HEK293 (cell line): ENCODE results near the gene OXCT2.

Source experiments
- GLIS1 ChIP-seq: fragments of 450-650 bp; formaldehyde crosslinking; IDR thresholded peaks from 2 replicates; pipeline ENCODE4 v1.5.1; 2016; ENCODE audit warnings: missing biosample characterization, missing genetic modification characterization
- HOXA7 ChIP-seq: sonication (generic); formaldehyde crosslinking; IDR thresholded peaks from 2 replicates; pipeline ENCODE4 v1.8.1; 2022; ENCODE audit warnings: missing genetic modification reagents, borderline replicate concordance
- KLF9 ChIP-seq: fragments of 450-650 bp; formaldehyde crosslinking; IDR thresholded peaks from 2 replicates; pipeline ENCODE4 v1.5.1; 2016; ENCODE audit warnings: missing biosample characterization, missing genetic modification characterization, low read depth
- SALL2 ChIP-seq: fragments of 450-650 bp; formaldehyde crosslinking; IDR thresholded peaks from 2 replicates; pipeline ENCODE4 v1.5.0; 2017; ENCODE audit warnings: missing biosample characterization, mild to moderate bottlenecking, missing genetic modification characterization, borderline replicate concordance
- TCF7L2 ChIP-seq: IDR thresholded peaks from 2 replicates; pipeline ENCODE4 v1.6.1; 2011; ENCODE audit warnings: low read depth, mild to moderate bottlenecking, inconsistent platforms, low read length, moderate library complexity, borderline replicate concordance
- ZFHX2 ChIP-seq: fragments of 450-650 bp; formaldehyde crosslinking; conservative IDR thresholded peaks from 2 replicates; pipeline ENCODE4 v1.5.1; 2016; ENCODE audit warnings: missing biosample characterization, missing genetic modification characterization
- ZFP41 ChIP-seq: fragments of 450-650 bp; formaldehyde crosslinking; IDR thresholded peaks from 2 replicates; pipeline ENCODE4 v1.5.1; 2016; ENCODE audit warnings: missing biosample characterization, missing genetic modification characterization, borderline replicate concordance
- ZNF112 ChIP-seq: fragments of 450-650 bp; formaldehyde crosslinking; IDR thresholded peaks from 2 replicates; pipeline ENCODE4 v1.5.0; 2017; ENCODE audit warnings: missing biosample characterization, missing genetic modification characterization
- ZNF175 ChIP-seq: fragments of 450-650 bp; formaldehyde crosslinking; IDR thresholded peaks from 2 replicates; pipeline ENCODE4 v1.5.1; 2016; ENCODE audit warnings: missing biosample characterization, missing genetic modification characterization
- ZNF184 ChIP-seq: fragments of 450-650 bp; IDR thresholded peaks from 2 replicates; pipeline ENCODE4 v1.5.1; 2018; ENCODE audit warnings: missing biosample characterization, mild to moderate bottlenecking, missing genetic modification characterization
- ZNF211 ChIP-seq: fragments of 450-650 bp; formaldehyde crosslinking; IDR thresholded peaks from 2 replicates; pipeline ENCODE4 v1.5.1; 2016; ENCODE audit warnings: low read depth, missing biosample characterization, missing genetic modification characterization
- ZNF223 ChIP-seq: fragments of 450-650 bp; formaldehyde crosslinking; IDR thresholded peaks from 2 replicates; pipeline ENCODE4 v1.5.1; 2016; ENCODE audit warnings: missing biosample characterization, missing genetic modification characterization
- ZNF274 ChIP-seq, 2 experiments: fragments of 200-500 bp in 1 of 2; fragments of 450-650 bp in 1 of 2; sonication (Bioruptor generic) in 1 of 2; formaldehyde crosslinking in 1 of 2; IDR thresholded peaks; 2 replicates each; pipeline versions ENCODE4 v1.5.1 to v1.6.1; 2014 to 2016; ENCODE audit warnings: borderline replicate concordance in 1 of 2, inconsistent platforms in 1 of 2, low read length in 1 of 2, missing biosample characterization in 1 of 2, missing genetic modification characterization in 1 of 2
- ZNF292 ChIP-seq: fragments of 450-650 bp; formaldehyde crosslinking; IDR thresholded peaks from 2 replicates; pipeline ENCODE4 v1.5.1; 2016; ENCODE audit warnings: low read depth, missing biosample characterization, missing genetic modification characterization, borderline replicate concordance
- ZNF311 ChIP-seq: fragments of 450-650 bp; formaldehyde crosslinking; IDR thresholded peaks from 2 replicates; pipeline ENCODE4 v1.5.1; 2017; ENCODE audit warnings: missing biosample characterization, missing genetic modification characterization, borderline replicate concordance
- ZNF394 ChIP-seq: fragments of 450-650 bp; formaldehyde crosslinking; IDR thresholded peaks from 2 replicates; pipeline ENCODE4 v1.5.1; 2016; ENCODE audit warnings: missing biosample characterization, missing genetic modification characterization, mild to moderate bottlenecking, moderate library complexity, borderline replicate concordance
- ZNF404 ChIP-seq: fragments of 450-650 bp; formaldehyde crosslinking; IDR thresholded peaks from 2 replicates; pipeline ENCODE4 v1.5.1; 2017; ENCODE audit warnings: missing biosample characterization, missing genetic modification characterization
- ZNF423 ChIP-seq: fragments of 450-650 bp; formaldehyde crosslinking; IDR thresholded peaks from 2 replicates; pipeline ENCODE4 v1.5.1; 2016; ENCODE audit warnings: missing biosample characterization, missing genetic modification characterization
- ZNF529 ChIP-seq: fragments of 450-650 bp; formaldehyde crosslinking; IDR thresholded peaks from 2 replicates; pipeline ENCODE4 v1.5.1; 2017; ENCODE audit warnings: missing genetic modification characterization, missing biosample characterization; ENCODE audit not compliant: insufficient replicate concordance
- ZNF544 ChIP-seq: fragments of 450-650 bp; formaldehyde crosslinking; IDR thresholded peaks from 2 replicates; pipeline ENCODE4 v1.5.0; 2017; ENCODE audit warnings: missing biosample characterization, missing genetic modification characterization
- ZNF561 ChIP-seq: fragments of 450-650 bp; IDR thresholded peaks from 2 replicates; pipeline ENCODE4 v1.5.1; 2018; ENCODE audit warnings: missing biosample characterization, missing genetic modification characterization, borderline replicate concordance
- ZNF621 ChIP-seq: fragments of 450-650 bp; formaldehyde crosslinking; IDR thresholded peaks from 2 replicates; pipeline ENCODE4 v1.5.1; 2017; ENCODE audit warnings: missing biosample characterization, missing genetic modification characterization
- ZNF654 ChIP-seq: fragments of 450-650 bp; formaldehyde crosslinking; IDR thresholded peaks from 2 replicates; pipeline ENCODE4 v1.5.1; 2016; ENCODE audit warnings: low read depth, missing biosample characterization, missing genetic modification characterization
- ZNF768 ChIP-seq: fragments of 450-650 bp; formaldehyde crosslinking; IDR thresholded peaks from 2 replicates; pipeline ENCODE4 v1.5.1; 2018; ENCODE audit warnings: missing biosample characterization, mild to moderate bottlenecking, missing genetic modification characterization
- ZNF776 ChIP-seq: fragments of 450-650 bp; formaldehyde crosslinking; IDR thresholded peaks from 2 replicates; pipeline ENCODE4 v1.5.0; 2017; ENCODE audit warnings: missing biosample characterization, missing genetic modification characterization, borderline replicate concordance
- ZNF777 ChIP-seq: fragments of 450-650 bp; formaldehyde crosslinking; IDR thresholded peaks from 2 replicates; pipeline ENCODE4 v1.5.1; 2017; ENCODE audit warnings: missing biosample characterization, missing genetic modification characterization, borderline replicate concordance
- ZNF837 ChIP-seq: fragments of 450-650 bp; formaldehyde crosslinking; IDR thresholded peaks from 2 replicates; pipeline ENCODE4 v1.5.1; 2016; ENCODE audit warnings: missing biosample characterization, missing genetic modification characterization
- ZSCAN30 ChIP-seq: fragments of 450-650 bp; IDR thresholded peaks from 2 replicates; pipeline ENCODE4 v1.5.1; 2018; ENCODE audit warnings: missing biosample characterization, mild to moderate bottlenecking, missing genetic modification characterization, moderate library complexity
- TF ChIP-seq, protein P1 (sequence below): fragments of 450-650 bp; formaldehyde crosslinking; IDR thresholded peaks from 2 replicates; pipeline ENCODE4 v1.5.1; 2017; ENCODE audit warnings: missing biosample characterization, missing genetic modification characterization
- TF ChIP-seq, protein P2 (sequence below): fragments of 450-650 bp; formaldehyde crosslinking; IDR thresholded peaks from 2 replicates; pipeline ENCODE4 v1.5.1; 2016; ENCODE audit warnings: missing biosample characterization, missing genetic modification characterization
- TF ChIP-seq, protein P3 (sequence below): fragments of 450-650 bp; formaldehyde crosslinking; IDR thresholded peaks from 2 replicates; pipeline ENCODE4 v1.5.1; 2016; ENCODE audit warnings: missing biosample characterization, missing genetic modification characterization
- TF ChIP-seq, protein P4 (sequence below): fragments of 450-650 bp; formaldehyde crosslinking; IDR thresholded peaks from 2 replicates; pipeline ENCODE4 v1.5.1; 2016; ENCODE audit warnings: missing biosample characterization, missing genetic modification characterization

Gene OXCT2

DNA sequence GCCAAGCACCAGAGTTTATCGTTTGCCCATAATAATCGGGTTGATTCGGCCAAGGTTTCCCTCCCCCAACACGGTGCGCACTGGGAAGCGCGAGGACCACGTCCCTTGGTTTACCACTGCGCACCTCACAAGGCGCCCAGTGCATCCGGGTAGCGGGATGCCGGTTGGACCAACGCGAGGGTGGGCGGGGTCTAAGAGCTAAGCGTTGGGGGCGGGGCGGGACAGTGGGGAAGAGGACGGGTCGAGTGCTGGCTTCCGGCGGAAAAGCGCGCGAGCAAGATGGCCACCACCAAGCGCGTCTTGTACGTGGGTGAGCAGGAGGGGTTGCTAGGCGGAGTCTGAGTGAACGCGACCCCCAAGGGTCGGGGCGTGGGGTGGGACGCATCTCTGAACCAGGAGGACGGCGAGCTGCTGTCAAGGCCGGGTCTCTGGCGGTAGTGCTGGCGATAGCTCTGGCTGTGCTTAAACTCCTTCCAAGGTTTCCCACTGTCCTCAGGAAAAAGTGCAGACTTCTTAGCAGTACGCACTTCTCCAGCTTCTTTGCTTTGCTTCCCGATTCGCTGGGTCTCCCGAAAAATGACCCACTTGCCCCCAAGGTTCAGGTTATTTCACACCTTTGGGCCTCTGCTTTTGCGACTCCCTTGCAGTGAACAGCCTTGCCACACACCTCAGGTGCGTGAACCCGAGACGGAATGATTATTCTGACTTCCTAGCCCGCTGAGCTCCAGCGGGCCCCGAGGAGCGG is 32.4 kb downstream of the OXCT2 start, which contains the start of gene PPIE (continued):
- TF ChIP-seq GLIS1 (tag by site-specific recombination) (peak; percentile 93), SALL2 (tag by site-specific recombination) (no peak), ZNF654 (tag by site-specific recombination) (no peak), ZFP41 (tag by site-specific recombination) (no peak), ZNF274 (IDR thresholded peaks at IDR 0.05; ENCODE audit: low read length) (no peak), ZNF274 (tag by site-specific recombination; IDR thresholded peaks at IDR 0.05; ENCODE audit: borderline replicate concordance) (no peak), ZNF621 (tag by site-specific recombination) (no peak), ZNF184 (no peak), ZNF175 (no peak), ZNF394 (tag by site-specific recombination) (no peak), ZNF777 (tag by site-specific recombination) (no peak), ZSCAN30 (tag by site-specific recombination) (no peak), ZNF292 (tag by site-specific recombination) (no peak), ZNF837 (tag by site-specific recombination) (no peak), ZNF404 (no peak), ZNF544 (no peak), ZNF776 (tag by site-specific recombination) (no peak), TCF7L2 (no peak), ZNF211 (no peak), KLF9 (tag by site-specific recombination) (peak; percentile 77), ZNF768 (no peak), ZNF112 (tag by site-specific recombination) (no peak), ZFHX2 (tag by site-specific recombination) (peak; percentile 81), ZNF223 (tag by site-specific recombination) (no peak), ZNF561 (tag by site-specific recombination) (0 out of 2 replicates have a peak, but pooled peaks have one; percentile 24), HOXA7 (CRISPR knock-in tag) (no peak), ZNF423 (tag by site-specific recombination) (no peak), ZNF529 (tag by site-specific recombination) (no peak), ZNF311 (tag by site-specific recombination) (no peak)
- TF ChIP-seq, protein P1, sequence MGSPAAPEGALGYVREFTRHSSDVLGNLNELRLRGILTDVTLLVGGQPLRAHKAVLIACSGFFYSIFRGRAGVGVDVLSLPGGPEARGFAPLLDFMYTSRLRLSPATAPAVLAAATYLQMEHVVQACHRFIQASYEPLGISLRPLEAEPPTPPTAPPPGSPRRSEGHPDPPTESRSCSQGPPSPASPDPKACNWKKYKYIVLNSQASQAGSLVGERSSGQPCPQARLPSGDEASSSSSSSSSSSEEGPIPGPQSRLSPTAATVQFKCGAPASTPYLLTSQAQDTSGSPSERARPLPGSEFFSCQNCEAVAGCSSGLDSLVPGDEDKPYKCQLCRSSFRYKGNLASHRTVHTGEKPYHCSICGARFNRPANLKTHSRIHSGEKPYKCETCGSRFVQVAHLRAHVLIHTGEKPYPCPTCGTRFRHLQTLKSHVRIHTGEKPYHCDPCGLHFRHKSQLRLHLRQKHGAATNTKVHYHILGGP (tag by site-specific recombination) = no peak
- TF ChIP-seq, protein P2, sequence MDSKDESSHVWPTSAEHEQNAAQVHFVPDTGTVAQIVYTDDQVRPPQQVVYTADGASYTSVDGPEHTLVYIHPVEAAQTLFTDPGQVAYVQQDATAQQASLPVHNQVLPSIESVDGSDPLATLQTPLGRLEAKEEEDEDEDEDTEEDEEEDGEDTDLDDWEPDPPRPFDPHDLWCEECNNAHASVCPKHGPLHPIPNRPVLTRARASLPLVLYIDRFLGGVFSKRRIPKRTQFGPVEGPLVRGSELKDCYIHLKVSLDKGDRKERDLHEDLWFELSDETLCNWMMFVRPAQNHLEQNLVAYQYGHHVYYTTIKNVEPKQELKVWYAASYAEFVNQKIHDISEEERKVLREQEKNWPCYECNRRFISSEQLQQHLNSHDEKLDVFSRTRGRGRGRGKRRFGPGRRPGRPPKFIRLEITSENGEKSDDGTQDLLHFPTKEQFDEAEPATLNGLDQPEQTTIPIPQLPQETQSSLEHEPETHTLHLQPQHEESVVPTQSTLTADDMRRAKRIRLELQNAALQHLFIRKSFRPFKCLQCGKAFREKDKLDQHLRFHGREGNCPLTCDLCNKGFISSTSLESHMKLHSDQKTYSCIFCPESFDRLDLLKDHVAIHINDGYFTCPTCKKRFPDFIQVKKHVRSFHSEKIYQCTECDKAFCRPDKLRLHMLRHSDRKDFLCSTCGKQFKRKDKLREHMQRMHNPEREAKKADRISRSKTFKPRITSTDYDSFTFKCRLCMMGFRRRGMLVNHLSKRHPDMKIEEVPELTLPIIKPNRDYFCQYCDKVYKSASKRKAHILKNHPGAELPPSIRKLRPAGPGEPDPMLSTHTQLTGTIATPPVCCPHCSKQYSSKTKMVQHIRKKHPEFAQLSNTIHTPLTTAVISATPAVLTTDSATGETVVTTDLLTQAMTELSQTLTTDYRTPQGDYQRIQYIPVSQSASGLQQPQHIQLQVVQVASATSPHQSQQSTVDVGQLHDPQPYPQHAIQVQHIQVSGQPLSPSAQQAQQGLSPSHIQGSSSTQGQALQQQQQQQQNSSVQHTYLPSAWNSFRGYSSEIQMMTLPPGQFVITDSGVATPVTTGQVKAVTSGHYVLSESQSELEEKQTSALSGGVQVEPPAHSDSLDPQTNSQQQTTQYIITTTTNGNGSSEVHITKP (tag by site-specific recombination) = peak; percentile 97
- TF ChIP-seq, protein P3, sequence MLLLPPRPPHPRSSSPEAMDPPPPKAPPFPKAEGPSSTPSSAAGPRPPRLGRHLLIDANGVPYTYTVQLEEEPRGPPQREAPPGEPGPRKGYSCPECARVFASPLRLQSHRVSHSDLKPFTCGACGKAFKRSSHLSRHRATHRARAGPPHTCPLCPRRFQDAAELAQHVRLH (tag by site-specific recombination) = peak; percentile 34; the same call in 1 of the 2 replicates
- TF ChIP-seq, protein P4, sequence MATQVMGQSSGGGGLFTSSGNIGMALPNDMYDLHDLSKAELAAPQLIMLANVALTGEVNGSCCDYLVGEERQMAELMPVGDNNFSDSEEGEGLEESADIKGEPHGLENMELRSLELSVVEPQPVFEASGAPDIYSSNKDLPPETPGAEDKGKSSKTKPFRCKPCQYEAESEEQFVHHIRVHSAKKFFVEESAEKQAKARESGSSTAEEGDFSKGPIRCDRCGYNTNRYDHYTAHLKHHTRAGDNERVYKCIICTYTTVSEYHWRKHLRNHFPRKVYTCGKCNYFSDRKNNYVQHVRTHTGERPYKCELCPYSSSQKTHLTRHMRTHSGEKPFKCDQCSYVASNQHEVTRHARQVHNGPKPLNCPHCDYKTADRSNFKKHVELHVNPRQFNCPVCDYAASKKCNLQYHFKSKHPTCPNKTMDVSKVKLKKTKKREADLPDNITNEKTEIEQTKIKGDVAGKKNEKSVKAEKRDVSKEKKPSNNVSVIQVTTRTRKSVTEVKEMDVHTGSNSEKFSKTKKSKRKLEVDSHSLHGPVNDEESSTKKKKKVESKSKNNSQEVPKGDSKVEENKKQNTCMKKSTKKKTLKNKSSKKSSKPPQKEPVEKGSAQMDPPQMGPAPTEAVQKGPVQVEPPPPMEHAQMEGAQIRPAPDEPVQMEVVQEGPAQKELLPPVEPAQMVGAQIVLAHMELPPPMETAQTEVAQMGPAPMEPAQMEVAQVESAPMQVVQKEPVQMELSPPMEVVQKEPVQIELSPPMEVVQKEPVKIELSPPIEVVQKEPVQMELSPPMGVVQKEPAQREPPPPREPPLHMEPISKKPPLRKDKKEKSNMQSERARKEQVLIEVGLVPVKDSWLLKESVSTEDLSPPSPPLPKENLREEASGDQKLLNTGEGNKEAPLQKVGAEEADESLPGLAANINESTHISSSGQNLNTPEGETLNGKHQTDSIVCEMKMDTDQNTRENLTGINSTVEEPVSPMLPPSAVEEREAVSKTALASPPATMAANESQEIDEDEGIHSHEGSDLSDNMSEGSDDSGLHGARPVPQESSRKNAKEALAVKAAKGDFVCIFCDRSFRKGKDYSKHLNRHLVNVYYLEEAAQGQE = no peak; the same call in 1 of the 2 replicates
